ENCODE data around the gene ALPI. TPM values are rescaled to one million over a fixed set of nuclear protein-coding genes. Genes with fewer than 3 reads are reported as not detected.

The ALPI gene
- total RNA-seq, 4 donors from 2014 or later, result not detected

- TF ChIP-seq, protein P1, sequence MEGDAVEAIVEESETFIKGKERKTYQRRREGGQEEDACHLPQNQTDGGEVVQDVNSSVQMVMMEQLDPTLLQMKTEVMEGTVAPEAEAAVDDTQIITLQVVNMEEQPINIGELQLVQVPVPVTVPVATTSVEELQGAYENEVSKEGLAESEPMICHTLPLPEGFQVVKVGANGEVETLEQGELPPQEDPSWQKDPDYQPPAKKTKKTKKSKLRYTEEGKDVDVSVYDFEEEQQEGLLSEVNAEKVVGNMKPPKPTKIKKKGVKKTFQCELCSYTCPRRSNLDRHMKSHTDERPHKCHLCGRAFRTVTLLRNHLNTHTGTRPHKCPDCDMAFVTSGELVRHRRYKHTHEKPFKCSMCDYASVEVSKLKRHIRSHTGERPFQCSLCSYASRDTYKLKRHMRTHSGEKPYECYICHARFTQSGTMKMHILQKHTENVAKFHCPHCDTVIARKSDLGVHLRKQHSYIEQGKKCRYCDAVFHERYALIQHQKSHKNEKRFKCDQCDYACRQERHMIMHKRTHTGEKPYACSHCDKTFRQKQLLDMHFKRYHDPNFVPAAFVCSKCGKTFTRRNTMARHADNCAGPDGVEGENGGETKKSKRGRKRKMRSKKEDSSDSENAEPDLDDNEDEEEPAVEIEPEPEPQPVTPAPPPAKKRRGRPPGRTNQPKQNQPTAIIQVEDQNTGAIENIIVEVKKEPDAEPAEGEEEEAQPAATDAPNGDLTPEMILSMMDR (IDR thresholded peaks at IDR 0.05), result no peak
- no peak for DNase-seq (ENCODE audit: low spot score)
These were observed 19.4 kb upstream of the ALPI start for GRCh38 chr2:232436381-232437194.

DNA sequence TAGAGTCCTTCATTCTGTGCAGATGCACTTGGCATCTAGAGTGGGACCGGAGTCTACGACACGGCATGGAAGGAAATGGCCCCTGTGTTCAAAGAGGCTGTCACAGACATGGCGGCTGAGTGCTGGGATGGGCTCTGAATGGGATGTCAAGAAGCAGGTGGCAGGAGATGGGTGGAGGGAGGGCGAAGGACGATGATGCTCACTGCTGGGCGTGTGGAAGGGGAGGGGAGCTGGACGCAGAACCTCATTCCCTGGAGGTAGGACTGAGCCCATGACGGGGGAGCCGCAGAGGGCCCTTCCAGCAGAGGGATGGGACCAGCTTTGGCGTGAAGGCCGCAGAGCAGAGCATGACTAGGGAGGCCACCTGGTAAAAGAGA is 18.8 kb upstream of the ALPI start:
- no peak for ATAC-seq (ENCODE audit: low FRiP score)
- TF ChIP-seq, protein P1 (IDR thresholded peaks at IDR 0.05), result no peak
- DNase-seq (ENCODE audit: low spot score), result no peak

More at GRCh38 chr2:232436381-232437194, 19.4 kb upstream of the ALPI start:
- no peak for ATAC-seq (ENCODE audit: low FRiP score)

- DNase-seq (ENCODE audit: low spot score), result no peak
- no peak for ATAC-seq (ENCODE audit: low FRiP score)
- TF ChIP-seq, protein P1 (IDR thresholded peaks at IDR 0.05), result no peak
These were observed 17.9 kb upstream of the ALPI start for GRCh38 chr2:232438091-232438490.

DNA sequence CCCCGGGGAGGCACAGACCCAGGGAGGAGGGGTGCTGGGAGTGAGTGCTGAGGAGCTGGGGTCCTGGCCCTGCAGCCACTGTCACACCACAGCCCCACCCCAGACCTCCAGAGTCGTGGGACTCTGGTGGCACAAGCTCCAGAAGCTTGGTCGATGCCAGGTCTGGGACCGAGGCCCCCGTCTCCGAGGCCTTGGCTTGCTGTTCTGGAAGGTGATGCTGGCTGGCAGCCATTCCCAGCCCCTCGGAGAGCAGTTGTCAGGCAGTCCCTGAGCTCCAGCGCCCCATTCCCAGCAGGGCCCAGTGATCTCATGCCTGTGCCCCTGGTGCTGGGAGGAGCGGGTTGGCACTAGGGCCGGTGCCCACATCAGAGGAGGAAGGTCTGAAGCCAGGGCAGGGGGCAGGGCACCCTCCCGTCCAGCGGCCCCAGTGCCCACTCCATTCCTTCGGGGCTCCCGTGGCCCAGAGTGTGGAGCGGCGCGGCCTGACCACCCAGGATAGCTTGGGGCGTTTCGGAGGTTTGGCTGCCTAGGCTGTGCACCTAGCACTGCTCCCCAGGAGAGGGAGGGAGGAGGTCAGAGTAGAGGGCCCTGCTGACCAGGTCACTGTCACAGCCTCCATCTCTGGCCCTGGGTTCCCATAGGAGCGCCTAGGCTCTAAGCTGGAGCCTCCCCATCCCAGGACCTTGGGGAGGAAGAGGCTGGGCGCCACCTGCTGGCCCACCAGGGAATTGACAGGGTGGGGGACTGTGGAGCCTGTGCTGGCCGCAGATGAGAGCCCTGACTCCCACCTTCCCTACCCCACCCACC is 16.8 kb upstream of the ALPI start:
- DNase-seq (ENCODE audit: low spot score) (no peak), ATAC-seq (ENCODE audit: low FRiP score) (no peak)
- TF ChIP-seq, protein P1 (IDR thresholded peaks at IDR 0.05), result no peak

GRCh38 chr2:232439758-232440135 is 16.2 kb upstream of the ALPI start:
- ATAC-seq (ENCODE audit: low FRiP score), result no peak
- TF ChIP-seq, protein P1 (IDR thresholded peaks at IDR 0.05), result no peak
- DNase-seq (ENCODE audit: low spot score), result no peak

- TF ChIP-seq, protein P1 (IDR thresholded peaks at IDR 0.05), result peak in 1 of 3 donors; percentile 77
- peak; percentile 42 for ATAC-seq (ENCODE audit: low FRiP score)
- peak; percentile 88 for DNase-seq (ENCODE audit: low spot score)
These were observed 15.5 kb upstream of the ALPI start for GRCh38 chr2:232440220-232441018.
